ENCODE data around the gene ILKAP.

Gene ILKAP

DNA sequence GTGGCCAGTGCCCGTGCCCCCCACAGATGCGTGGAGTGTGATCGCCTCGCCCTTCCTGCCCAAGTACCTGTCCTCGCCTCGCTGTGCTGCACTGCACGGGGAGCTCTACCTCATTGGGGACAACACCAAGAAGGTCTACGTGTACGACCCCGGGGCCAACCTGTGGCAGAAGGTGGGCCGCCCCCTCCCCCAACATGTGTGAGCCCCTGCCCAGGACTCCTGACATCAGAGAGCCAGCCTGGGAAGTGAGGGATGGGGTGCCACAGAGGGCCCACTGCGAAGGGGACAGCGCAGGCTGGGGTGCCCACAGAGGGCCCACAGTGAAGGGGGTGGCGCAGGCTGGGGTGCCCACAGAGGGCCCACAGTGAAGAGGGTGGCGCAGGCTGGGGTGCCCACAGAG is 54.5 kb downstream of the ILKAP start:
- no peak for DNase-seq (ENCODE audit: extremely low read depth, low read depth)
- TF ChIP-seq CTCF (IDR thresholded peaks at IDR 0.05; ENCODE audit: low read depth, low read length) = no peak

- no peak for DNase-seq (ENCODE audit: extremely low read depth, low read depth)
- no peak for TF ChIP-seq CTCF (IDR thresholded peaks at IDR 0.05; ENCODE audit: low read depth, low read length)
These were observed 56.5 kb downstream of the ILKAP start for GRCh38 chr2:238146884-238147544.

DNA sequence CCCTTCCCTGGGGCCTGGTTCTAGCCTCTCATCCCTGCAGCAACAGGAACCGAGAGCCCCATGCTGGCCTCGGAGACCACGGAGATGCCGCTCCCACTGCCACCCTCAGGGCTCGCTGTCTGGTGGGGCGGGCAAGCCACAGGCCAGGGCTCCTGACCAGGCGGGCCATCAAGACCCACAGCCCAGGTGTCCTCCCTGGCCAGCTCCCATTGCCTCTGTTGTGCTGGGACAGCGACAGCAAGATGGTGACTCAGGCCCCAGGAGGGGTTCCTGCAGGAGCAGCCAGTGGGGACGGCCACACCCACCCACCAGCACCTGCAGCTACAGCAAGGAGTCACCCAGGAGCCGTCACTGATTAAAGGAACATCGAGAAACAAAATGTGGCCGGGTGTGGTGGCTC is 57.6 kb downstream of the ILKAP start:
- no peak for TF ChIP-seq CTCF (IDR thresholded peaks at IDR 0.05; ENCODE audit: low read depth, low read length)
- no peak for DNase-seq (ENCODE audit: extremely low read depth, low read depth)

DNA sequence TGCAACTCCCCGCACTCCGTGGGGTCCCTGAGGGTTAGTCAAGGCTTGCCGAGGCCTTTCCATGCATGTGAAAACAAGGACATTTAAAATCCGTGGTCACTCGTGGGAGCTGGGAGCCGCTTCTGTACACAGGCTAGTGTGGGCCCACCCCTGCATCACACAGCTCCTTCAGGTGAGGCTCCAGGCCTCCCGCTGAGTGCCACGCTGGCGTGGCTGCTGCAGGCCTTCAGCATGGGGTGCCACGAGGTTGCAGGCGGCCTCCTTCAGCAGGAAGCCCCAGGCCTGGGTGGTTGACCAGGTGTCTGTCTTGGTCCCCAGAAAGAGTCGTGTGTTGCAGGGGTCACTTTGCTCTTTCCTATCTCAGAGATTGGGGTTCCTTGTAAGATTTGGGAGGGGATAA is 58.4 kb downstream of the ILKAP start:
- DNase-seq (ENCODE audit: extremely low read depth, low read depth) = no peak
- TF ChIP-seq CTCF (IDR thresholded peaks at IDR 0.05; ENCODE audit: low read depth, low read length) = no peak

DNA sequence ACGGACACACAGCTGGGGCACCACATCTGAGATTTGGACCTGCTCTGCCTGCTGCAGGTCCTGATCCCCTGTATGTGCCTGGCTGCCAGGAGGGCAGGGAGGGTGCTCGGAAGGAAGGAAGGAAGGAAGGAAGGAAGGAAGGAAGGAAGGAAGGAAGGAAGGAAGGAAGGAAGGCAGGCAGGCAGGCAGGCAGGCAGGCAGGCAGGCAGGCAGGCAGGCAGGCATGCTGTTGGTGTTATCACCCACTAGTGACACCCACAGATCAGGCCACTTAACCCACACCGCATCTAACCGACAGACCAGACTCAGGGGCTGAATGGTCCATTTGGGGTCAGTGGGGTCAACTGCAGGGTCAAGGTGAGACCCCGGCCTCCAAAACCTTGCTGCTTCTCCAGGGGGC is 59.2 kb downstream of the ILKAP start:
- no peak for DNase-seq (ENCODE audit: extremely low read depth, low read depth)
- no peak for TF ChIP-seq CTCF (IDR thresholded peaks at IDR 0.05; ENCODE audit: low read depth, low read length)

GRCh38 chr2:238143239-238143951 is 60.1 kb downstream of the ILKAP start:
- TF ChIP-seq CTCF (IDR thresholded peaks at IDR 0.05; ENCODE audit: low read depth, low read length) = no peak
- DNase-seq (ENCODE audit: extremely low read depth, low read depth) = peak; percentile 12

DNA sequence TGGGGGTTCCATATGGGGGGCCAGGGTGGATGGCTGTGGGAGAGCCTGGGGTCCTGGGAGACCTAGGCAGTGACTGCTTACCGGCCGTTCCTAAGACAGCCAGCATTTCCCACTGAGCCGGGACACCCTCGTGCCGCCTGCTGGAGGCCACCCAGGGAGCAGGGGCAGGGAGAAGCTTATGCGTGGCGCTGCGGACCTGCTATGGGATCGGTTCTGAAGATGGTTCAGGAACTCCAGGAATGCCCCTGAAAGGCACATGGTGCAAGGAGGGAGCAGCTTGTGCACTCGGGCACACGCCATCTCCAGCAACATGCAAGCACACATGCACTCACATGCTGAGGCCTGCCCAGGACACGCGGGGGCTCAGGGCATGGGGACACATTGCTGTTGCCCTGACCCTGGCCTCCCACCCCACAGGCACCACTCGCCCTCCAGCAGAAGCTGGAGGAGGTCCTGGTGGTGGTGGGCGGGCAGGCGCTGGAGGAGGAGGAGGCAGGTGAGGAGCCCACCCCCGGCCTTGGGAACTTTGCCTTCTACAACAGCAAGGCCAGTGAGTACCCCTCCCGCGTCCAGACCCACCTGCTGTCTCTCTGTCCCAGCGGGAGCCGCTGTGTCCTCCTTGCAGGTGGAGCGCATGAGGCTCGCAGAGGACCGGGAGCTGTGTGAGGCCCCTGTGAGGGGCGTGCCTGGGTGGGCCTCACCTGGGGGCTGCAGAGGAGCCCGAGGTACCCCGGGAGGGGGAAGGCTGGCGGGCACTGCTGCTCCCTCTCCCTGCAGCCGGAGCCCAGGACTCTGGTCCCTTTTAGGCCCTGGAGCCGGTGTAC is 60.9 kb downstream of the ILKAP start:
- DNase-seq (ENCODE audit: extremely low read depth, low read depth) = no peak
- TF ChIP-seq CTCF (IDR thresholded peaks at IDR 0.05; ENCODE audit: low read depth, low read length) = no peak
